NCI-H1694 (cell line): ENCODE results near the gene DDX23.
"Not testable (repeated sequence)": the region's sequence is repeated elsewhere in the genome, so short reads cannot be mapped to it uniquely, and the experiment has no call there.

Experiments used
- DNase-seq: peaks from one replicate; lab custom pipeline; 2025; lab: John Stamatoyannopoulos, UW

DDX23 gene

DNA sequence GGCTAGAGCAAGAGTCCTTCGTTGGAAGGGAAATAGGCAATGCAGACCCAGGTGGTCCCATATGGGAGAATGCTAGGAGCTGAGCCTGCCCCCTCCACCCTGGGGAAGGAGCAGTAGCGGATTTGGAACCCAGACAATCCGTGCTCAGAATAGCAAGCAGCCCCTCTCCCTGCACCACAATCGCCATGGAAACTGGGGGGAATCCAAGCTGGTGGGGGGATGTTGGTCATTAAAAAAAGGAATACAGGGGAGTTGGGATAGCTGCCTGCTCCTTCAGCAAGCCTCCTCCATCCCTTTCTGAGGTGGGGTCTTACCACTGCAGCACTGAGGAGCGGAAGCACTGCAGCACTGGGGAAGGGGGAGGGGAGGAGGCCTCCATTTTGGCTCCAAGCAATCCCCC, 10.8 kb upstream of the DDX23 start:
- DNase-seq = no peak

DNA sequence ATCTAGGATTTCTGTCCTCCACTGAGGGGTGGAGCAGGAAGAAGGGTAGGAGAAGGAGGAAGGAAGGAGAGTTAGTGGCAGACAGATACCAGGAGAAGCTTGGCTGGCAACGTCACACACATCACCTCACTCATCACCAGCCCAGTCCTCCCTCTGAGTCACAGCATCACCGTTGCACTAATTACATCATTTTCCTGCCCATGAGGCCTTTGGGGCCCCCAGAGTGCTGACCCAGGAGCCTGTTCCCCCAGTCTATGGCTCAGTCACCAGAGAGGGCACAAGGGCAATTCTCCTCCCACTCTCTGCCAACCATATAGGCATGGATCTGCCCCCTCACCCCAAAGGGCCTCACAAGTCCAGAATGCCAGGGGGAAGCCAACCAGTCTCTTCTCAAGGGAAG, 9.1 kb upstream of the DDX23 start:
- DNase-seq = no peak

DNA sequence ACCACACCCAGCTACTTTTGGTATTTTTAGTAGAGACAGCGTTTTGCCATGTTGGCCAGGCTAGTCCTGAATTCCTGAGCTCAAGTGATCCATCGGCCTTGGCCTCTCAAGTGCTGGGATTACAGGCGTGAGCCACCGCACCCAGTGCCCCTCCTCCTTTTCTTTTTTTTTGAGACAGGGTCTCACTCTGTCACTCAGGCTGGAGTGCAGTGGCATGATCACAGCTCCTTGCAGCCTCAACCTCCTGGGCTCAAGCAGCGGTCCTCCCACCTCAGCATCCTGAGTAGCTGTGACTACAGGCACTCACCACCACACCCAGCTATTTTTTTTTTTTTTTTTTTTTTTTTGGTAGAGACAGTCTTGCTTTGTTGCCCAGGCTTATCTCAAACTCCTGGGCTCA, 8.3 kb upstream of the DDX23 start:
- DNase-seq = not testable (repeated sequence)

DNA sequence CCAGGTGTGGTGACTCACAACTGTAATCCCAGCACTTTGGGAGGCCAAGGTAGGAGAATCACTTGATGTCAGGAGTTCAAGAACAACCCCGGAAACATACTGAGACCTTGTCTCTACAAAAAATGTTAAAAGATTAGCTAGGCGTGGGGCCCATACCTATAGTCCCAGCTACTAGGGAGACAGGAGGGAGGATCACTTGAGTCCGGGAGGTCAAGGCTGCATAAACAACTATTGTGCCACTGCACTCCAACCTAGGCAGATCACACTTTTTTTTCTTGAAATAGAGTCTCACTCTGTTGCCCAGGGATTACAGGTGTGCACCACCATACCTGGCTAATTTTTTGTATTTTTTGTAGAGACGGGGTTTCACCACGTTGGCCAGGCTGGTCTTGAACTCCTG, 7.6 kb upstream of the DDX23 start:
- no peak for DNase-seq

DNA sequence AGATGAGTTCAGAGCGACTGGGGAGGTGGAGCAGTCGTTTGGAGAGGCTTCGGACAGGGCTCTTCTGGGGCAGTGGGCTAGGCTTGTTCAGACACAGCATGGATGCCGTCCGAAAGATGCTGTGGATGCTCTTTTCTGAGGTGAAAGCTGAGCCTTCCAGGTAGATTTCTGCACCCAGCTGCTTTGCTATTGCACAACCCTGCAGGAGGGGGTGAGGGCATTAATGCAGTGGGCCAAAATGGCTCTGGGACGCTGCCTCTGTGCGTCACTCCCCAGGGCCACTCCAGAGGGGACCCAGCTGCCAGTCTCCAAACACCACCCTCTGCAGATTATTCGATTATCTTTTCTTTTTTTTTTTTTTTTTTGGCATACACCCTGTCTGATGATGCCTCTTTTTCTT, 6.1 kb upstream of the DDX23 start:
- no peak for DNase-seq

DNA sequence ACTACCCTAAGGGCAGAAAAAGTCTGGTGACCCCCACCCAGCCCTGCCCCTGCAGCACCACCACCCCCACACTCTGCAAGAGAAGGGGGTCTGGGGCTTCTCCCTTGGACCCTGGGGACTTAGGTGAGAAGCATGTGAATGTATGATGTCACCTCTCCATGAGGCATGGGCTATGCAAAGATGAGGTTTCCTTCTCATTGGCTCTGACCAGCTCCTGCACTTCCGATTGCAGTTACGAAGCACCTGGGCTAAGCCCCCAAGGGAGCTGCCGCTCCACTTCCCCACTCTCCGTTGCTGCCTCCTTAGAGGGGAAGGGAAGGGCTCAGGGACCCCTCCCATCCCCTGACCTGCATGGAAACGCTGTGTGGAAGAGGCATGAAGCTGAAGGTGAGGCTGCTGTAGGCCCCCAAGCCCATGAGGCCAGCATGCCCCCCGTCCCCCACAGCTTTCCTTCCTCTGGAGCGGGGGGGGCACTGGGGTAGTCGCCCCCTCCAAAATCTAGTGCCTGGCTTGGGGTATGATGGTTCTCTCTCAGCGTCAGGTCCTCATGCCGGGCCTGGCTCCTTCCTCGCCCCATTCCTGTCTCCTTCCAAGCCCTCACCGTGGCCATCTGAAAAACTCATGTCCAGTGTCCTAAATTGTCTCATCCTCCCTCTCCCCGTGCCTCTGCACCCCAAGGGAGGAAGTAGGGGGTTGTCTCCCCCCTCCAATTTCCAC, 5.5 kb upstream of the DDX23 start:
- DNase-seq = no peak

DNA sequence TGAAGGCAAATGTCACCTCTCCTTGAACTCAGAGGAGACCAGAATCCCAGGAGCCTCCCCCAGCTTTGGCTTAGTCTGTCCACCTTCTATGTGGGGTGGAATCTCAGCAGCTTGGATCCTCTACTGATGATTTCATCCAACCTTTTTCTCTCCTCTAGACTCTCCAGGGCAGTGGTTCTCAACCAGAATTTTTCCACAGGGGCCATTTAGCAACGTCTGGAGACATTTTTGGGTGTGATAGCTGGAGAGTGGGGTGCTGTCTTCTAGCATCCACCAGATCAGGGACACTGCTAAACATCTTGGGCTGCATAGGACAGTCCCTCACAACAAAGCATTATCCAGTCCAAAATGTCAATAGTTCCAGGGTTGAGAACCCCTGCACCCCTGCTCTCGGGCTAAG, 4.4 kb upstream of the DDX23 start:
- DNase-seq = no peak

DNA sequence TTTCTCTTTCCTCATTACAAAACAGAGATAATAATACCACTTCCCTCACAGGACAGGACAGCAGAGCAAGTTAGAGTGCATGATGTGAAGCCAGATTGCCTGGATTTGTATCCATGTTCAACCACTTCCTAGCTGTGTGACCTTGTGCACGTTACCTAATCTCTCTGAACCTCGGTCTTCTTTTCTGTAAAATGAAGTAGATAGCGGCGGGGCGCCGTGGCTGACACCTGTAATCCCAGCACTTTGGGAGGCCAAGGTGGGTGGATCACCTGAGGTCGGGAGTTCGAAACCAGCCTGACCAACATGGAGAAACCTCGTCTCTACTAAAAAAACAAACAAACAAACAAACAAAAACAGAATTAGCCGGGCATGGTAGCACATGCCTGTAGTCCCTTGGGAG, 3.0 kb upstream of the DDX23 start:
- not testable (repeated sequence) for DNase-seq

DNA sequence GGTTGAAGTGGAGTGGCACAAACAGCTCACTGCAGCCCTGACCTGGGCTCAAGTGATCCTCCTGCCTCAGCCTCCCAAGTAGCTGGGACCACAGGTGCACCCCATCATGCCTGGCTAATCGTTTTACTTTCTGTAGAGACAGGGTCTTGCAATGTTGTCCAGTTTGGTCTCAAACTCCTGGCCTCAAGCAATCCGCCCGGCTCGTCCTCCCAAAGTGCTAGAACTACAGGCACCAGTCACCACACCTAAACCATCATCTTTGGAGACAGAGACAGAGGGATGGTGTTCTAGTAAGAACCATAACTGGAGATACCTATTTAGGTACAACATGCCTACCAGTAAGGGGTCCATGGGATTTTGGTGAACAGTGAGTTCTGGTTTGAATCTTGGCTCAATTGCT, 2.5 kb upstream of the DDX23 start:
- DNase-seq = no peak

DNA sequence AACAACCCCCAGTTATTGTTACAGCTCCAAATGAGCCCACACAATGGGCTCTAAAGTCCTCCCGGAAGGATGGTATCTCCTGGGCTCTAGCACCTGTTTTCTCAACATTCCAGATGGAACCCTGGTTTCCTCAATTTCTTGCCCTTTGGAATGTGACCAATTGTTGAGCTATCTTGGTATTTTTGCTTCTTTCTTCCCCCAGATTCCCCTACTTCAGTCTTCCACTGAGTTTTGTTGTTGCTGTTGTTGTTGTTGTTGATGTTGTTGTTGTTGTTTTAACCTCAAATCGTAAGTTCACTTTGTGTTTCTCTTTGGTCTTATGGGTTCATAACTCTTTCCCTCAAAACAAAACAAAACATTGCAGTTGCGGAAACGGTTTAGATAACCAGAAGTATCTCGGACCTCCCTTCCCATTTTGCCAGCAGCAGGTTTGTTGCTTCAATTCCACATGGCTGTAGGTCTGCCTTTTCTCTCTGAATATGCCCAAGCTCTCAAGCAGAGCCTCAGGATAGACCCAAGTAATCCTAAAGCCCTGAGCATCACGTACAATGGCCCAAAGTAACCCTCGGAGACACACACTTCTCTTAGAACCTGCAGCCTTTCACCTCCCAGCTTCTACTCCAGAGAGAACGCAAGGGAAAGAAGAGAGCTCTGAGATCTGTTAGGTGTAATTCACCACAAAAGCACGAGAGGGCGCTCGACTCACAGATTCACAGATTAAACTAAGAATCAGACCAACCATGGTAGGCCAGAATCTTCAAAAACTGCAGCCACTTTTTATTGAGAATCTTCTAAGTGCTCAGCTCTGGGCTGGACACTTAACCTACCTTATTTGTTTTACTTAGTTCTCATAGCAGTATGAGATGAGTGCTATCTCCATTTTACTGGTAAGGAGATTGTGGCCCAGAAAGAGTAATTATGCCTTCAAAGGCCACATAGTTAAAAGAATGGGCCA, 1.0 kb upstream of the DDX23 start:
- DNase-seq = peak; percentile 92

DNA sequence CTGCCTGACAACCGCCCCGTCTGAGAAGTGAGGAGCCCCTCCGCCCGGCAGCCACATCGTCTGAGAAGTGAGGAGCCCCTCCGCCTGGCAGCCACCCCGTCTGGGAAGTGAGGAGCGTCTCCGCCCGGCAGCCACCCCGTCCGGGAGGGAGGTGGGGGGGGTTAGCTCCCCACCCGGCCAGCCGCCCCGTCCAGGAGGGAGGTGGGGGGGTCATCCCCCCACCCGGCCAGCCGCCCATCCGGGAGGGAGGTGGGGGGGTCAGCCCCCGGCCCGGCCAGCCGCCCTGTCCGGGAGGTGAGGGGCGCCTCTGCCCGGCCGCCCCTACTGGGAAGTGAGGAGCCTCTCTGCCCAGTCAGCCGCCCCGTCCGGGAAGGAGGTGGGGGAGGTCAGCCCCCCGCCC, 9.9 kb downstream of the DDX23 start:
- DNase-seq = not testable (repeated sequence)

DNA sequence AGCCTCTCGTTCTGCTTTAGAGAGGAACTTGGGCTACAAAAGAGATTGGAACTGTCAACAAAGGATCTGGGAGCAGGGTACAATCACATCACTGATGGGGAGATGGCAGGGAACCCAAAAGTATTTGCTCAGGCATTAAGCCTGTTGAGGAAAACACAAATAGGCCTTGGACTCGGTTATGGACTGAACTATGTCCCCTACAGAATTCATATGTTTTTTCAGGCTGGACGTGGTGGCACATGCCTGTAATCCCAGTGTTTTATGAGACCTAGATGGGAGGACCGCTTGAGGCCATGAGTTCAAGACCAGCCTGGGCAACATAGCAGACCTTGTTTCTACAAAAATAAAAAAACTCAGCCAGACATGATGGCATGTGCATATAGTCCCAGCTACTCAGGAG, 13.9 kb downstream of the DDX23 start:
- DNase-seq = no peak

DNA sequence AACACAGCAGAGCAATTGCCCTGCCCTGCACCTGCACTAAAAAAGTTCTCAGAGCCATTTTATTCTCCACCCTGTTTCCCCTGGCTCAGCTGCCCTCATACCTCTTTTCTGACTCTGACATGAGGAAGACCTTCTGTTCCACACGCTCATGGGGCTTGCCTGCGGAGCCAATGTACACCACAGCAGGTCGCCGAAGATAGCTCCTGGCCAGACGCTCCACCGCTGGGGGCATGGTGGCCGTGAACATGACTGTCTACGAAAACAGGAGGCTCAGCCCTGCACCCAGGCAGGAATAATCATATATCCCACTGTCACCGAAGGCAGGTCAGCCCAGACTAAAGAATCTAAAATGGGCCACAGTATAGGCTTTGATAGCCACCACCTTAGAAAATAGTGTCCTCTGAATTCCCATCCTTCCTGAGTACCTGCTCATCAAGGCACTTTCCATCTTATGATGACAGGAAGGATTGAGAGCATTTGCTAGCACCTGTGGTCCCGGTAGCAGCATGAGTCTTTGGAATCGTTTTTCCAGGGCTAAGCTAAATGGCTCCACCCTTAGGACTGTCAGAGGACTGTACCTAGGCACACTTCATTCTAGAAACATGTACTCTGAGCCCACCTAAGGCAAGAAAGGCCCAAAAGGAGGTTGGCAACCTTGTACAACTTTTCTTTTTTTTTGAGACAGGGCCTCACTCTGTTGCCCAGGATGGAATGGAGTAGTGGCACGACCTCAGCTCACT, 19.5 kb downstream of the DDX23 start:
- no peak for DNase-seq

DNA sequence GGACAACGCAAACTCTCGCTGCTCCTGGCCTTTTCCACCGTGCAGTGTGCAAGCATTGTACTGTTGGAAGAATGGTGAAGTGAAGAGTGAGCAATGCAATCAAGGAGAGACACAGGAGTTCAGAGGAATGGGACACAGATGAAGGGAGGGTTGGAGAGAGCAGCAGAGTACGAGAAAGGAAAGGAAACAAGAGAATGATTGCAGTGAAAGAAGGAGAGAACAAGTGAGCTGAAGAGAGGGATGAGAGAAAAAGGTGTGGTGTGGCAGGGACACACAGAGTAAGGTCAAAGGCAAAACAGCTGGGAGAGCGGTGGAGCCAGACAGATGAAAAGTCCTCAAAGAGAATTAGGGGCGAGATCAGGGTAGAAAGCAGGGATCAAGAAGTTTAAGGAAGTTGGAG, 20.7 kb downstream of the DDX23 start:
- no peak for DNase-seq

DNA sequence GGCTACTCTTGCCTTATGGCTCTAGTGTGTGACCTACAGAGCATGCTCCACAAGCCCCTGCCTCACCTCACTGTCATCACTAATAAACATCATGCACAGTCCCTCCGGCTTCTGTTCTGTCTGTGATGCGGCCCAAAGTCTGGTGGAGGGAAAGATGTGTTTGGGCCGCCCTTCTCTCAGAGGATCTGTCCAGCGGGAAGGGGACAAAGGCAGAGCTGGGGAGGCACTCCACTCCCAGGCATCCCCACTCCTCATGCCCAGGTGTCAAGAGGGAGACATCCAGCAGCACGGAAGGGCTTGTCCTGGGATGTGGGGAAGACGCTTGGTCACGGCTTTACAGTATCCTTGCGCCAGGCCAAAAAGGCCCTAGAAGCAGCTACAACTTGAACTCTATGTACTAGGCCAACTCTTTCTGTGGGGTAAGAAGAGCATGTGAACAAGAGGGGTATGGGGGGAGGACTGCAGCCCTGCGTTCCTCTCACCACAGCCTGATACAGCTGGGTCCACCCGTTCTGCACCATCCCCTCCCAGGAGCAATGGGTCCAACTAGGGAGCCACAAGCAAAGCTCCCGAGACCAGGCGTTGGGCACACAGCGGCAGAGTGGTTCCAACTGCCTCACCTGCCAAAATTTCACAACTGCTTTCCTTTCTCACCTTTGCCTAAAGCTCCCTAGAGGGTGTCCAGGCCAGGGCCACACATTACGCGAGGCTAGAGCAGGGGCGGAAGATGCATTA, 23.0 kb downstream of the DDX23 start:
- no peak for DNase-seq

DNA sequence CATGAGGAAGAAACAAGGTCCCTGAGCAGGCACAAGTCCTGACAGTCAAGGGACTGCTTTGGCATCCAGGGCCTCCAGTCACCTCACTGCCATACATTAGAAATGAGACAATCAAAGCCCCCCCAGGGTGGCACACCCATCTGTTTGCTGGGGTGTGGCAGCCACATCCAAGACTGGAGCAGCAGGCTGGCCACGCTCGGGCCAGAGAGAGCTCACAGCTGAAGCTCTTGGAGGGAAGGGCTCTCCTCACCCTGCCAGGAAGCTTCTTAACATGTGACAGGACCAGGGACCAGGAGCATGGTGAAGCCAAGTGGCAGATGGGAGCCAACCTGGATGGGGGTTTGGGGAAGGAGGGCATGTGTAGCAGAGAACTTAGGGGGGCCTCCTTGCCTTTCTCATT, 23.7 kb downstream of the DDX23 start:
- DNase-seq = no peak

DNA sequence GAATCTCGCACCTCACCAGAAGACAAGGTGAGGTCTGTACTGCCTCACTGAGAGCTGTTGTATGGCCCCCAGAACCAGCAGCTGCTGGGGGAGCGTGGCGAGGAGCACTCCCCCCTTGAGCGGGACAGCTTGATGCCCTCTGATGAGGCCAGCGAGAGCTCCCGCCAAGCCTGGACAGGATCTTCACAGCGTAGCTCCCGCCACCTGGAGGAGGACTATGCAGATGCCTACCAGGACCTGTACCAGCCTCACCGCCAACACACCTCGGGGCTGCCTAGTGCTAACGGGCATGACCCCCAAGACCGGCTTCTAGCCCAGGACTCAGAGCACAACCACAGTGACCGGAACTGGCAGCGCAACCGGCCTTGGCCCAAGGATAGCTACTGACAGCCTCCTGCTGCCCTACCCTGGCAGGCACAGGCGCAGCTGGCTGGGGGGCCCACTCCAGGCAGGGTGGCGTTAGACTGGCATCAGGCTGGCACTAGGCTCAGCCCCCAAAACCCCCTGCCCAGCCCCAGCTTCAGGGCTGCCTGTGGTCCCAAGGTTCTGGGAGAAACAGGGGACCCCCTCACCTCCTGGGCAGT, 24.4 kb downstream of the DDX23 start:
- DNase-seq = no peak

DNA sequence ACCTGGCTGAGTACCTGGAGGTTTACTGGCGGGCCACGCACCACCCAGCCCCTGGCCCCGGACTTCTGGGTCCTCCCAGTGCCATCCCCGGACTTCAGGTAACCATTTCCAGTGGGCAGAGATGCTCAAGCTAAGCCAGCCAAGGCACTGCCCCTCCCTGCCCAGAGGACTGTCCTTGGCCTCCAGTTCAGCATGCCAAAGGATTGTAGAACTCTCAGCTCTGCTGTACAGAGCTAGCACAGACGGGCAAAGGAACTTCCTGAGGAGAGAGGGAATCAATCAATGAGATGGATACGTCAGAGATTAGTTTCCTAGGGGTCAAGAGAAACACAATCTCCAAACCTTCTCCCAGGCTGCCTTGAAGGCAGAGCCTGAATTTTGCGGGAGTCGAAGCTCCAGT, 24.9 kb downstream of the DDX23 start:
- no peak for DNase-seq

DNA sequence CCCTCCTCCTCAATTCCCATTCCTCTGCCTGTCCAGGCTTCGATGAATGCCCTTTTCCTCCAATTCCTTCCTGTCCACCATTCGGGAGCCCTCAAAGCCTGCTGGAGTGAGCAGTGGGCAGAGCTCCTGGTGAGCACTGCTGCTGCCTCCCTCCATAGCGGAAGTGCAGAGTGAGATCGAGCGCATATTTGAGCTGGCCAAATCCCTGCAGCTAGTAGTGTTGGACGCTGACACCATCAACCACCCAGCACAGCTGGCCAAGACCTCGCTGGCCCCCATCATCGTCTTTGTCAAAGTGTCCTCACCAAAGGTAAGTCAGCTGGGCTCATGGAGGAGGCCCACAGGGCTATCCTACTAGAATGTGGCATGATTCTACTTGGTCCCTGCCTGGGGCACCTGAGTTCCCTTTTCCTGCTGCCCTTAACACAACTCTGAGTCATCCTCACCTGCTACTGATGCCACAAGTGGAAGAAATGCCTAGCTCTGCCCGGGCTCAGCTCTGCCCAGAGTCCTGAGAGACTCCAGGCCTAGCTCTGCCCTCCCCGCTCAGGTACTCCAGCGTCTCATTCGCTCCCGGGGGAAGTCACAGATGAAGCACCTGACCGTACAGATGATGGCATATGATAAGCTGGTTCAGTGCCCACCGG, 25.6 kb downstream of the DDX23 start:
- DNase-seq = no peak

DNA sequence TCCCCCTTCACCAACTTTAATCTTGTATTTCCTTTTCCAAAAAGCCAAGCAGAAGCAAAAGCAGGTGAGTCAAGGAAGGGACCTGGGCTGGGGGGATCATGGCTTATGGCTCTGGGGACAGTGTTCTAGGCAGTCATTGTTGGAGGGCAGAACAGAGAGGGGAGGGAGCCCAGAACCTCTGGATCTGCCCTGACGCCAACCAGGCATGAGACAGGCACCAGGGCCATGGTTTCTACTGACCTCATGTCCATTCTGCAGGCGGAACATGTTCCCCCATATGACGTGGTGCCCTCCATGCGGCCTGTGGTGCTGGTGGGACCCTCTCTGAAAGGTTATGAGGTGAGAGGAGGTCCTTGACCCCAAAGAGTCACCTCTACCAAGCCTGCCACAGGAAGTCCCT, 27.1 kb downstream of the DDX23 start:
- no peak for DNase-seq

DNA sequence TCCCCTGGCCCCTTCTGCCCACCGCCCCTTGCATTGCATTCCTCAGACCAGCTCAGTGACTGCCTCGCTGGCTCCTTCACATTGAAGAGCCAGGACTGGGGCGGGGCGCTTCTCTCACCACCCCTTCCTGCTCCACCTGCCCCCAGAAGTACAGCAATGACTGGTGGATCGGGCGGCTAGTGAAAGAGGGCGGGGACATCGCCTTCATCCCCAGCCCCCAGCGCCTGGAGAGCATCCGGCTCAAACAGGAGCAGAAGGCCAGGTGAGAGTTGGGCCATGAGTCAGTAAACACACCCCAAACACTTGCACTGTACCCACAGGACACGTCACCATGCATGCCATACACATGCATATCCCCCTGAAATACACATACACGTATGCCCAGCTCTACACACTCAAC, 27.9 kb downstream of the DDX23 start:
- DNase-seq = no peak
